ENCODE results near the gene PPM1B. TPM values are rescaled to one million over a fixed set of nuclear protein-coding genes. Genes with fewer than 3 reads are reported as not detected.
A peak's percentile ranks its signal among the peaks of the same experiment; 100 is the strongest.

PPM1B gene
- total and polyA plus RNA-seq, 2 of the 13 experiments (the other 11 are each of a cell fraction or from before 2014, with no cell fraction given), result 24.4 to 25.0 TPM

DNA sequence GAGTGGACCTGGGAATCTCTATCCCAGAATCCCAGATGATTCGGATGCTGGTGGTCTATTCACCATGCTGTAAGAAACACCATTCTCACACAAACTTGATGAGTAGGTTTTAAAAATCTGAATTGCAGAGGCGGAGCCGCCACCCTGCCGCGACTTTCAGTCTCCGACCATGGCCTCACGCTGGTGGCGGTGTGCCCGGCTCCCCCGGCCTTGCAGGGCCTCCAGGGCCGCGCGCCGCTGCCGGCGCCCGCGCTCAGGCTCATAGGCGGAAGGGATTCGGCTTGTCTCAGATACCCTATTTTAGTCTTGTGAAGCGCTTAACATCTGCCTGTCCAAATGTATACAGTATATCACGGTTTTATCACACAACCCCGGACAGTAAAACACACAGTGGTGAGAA is 2.6 kb upstream of the PPM1B start:
- H3K27me3 ChIP-seq (ENCODE audit: control insufficient read depth in 1 of 2, insufficient read depth in 2 of 2, low read length in 2 of 2), result no peaks in the 10 kb centered on the region; a peak in 1 of 5 replicates
- H3K36me3 ChIP-seq (replicated peaks in 1 of 2; ENCODE audit: control insufficient read depth in 1 of 2, insufficient read depth in 2 of 2, low read length in 2 of 2), result no peaks in the 10 kb centered on the region
- POLR2A ChIA-PET, result no interaction called here
- in situ Hi-C loops (cut with HindIII; ENCODE audit: extremely low pct_ligation_motif_present, low pct_unique_long_range_greater_than_20kb), result no loop called here
- peaks cover 18% of the 10 kb centered on the region for H4K20me1 ChIP-seq (ENCODE audit: insufficient read depth, low read length)
- no peak overlapping the region for H3K9ac ChIP-seq (ENCODE audit: insufficient read depth, low read depth, low read length)
- DNase-seq (ENCODE audit: low spot score), result no peak
- TF ChIP-seq AKAP8 (CRISPR knock-in tag; IDR thresholded peaks at IDR 0.05) (no peak), RXRA (CRISPR knock-in tag; IDR thresholded peaks at IDR 0.05) (no peak), TBL1XR1 (IDR thresholded peaks at IDR 0.05; ENCODE audit: borderline replicate concordance, low read length, partially characterized antibody) (no peak), AGO2 (optimal IDR thresholded peaks at IDR 0.05; ENCODE audit: low read depth, low read length) (peak; percentile 63), ZNF143 (CRISPR knock-in tag; IDR thresholded peaks at IDR 0.05) (no peak), NFYB (CRISPR knock-in tag; IDR thresholded peaks at IDR 0.05) (no peak), TCF12 (IDR thresholded peaks at IDR 0.05) (no peak), TCF12 (CRISPR knock-in tag; IDR thresholded peaks at IDR 0.05) (no peak), HMGA1 (CRISPR knock-in tag; conservative IDR thresholded peaks at IDR 0.05) (no peak), MIER2 (CRISPR knock-in tag; IDR thresholded peaks at IDR 0.05) (no peak), ZBTB2 (CRISPR knock-in tag; IDR thresholded peaks at IDR 0.05; ENCODE audit: low read depth) (no peak), MEIS1 (CRISPR knock-in tag; IDR thresholded peaks at IDR 0.05; ENCODE audit: borderline replicate concordance) (no peak), RBFOX2 (IDR thresholded peaks at IDR 0.05; ENCODE audit: low read depth, low read length) (0 out of 2 replicates have a peak, but pooled peaks have one; percentile 12), PATZ1 (CRISPR knock-in tag; IDR thresholded peaks at IDR 0.05) (no peak), GTF2F1 (IDR thresholded peaks at IDR 0.05; ENCODE audit: low read length) (no peak), U2AF1 (optimal IDR thresholded peaks at IDR 0.05; ENCODE audit: low read depth, low read length) (no peak)
- TF ChIP-seq, protein P1, sequence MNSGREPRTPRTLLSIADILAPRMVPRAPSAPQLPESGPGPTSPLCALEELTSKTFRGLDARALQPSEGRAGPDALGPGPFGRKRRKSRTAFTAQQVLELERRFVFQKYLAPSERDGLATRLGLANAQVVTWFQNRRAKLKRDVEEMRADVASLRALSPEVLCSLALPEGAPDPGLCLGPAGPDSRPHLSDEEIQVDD (CRISPR knock-in tag; IDR thresholded peaks at IDR 0.05; ENCODE audit: borderline replicate concordance), result no peak
- TF ChIP-seq, protein P2, sequence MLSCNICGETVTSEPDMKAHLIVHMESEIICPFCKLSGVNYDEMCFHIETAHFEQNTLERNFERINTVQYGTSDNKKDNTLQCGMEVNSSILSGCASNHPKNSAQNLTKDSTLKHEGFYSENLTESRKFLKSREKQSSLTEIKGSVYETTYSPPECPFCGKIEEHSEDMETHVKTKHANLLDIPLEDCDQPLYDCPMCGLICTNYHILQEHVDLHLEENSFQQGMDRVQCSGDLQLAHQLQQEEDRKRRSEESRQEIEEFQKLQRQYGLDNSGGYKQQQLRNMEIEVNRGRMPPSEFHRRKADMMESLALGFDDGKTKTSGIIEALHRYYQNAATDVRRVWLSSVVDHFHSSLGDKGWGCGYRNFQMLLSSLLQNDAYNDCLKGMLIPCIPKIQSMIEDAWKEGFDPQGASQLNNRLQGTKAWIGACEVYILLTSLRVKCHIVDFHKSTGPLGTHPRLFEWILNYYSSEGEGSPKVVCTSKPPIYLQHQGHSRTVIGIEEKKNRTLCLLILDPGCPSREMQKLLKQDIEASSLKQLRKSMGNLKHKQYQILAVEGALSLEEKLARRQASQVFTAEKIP (CRISPR knock-in tag; IDR thresholded peaks at IDR 0.05; ENCODE audit: borderline replicate concordance), result no peak
- BruUV-seq (replicated peaks), result no TSS peak
- H3K4me2 ChIP-seq (ENCODE audit: low read depth, low read length), result no peak overlapping the region
- H2AFZ ChIP-seq (ENCODE audit: low read length), result no peak overlapping the region
- intact Hi-C loops (cut with micrococcal nuclease; ENCODE audit: unreplicated experiment), result loop anchor here (5.0 to 10.0 kb wide), 3 partner anchors 66 to 129 kb away; no protein-coding TSS in a partner anchor
- no peaks in the 10 kb centered on the region for H3K9me3 ChIP-seq (ENCODE audit: low read length)
- ATAC-seq, result no peak
- WGBS (ENCODE audit: low lambda C conversion rate), result 97% methylated on average over 23 of the region's 23 CpGs
- peaks cover 21% of the 10 kb centered on the region for H3K79me2 ChIP-seq (ENCODE audit: insufficient read depth, low read length)
- no peak overlapping the region for H3K4me3 ChIP-seq (replicated peaks in 1 of 3; ENCODE audit: insufficient read depth in 1 of 3, low read depth in 2 of 3, low read length in 3 of 3)
- FAIRE-seq, result no peak
- no peak overlapping the region for H3K27ac ChIP-seq (ENCODE audit: extremely low read length, insufficient read depth, low read length)
- CTCF ChIA-PET (ENCODE audit: low intra/inter-chr PET ratio, low total read pairs), result no interaction called here
- peaks cover 14% of the 10 kb centered on the region for H3K4me1 ChIP-seq (ENCODE audit: insufficient read depth, low read length)
